NCI-H2196 treated with DMSO at 0.1 percent for 48 hours (cell line): ENCODE results near the gene HMCN1.

Experiments used
- DNase-seq: peaks from one replicate; lab custom pipeline; 2025; ENCODE audit not compliant: unreplicated experiment; lab: John Stamatoyannopoulos, UW

The HMCN1 gene

DNA sequence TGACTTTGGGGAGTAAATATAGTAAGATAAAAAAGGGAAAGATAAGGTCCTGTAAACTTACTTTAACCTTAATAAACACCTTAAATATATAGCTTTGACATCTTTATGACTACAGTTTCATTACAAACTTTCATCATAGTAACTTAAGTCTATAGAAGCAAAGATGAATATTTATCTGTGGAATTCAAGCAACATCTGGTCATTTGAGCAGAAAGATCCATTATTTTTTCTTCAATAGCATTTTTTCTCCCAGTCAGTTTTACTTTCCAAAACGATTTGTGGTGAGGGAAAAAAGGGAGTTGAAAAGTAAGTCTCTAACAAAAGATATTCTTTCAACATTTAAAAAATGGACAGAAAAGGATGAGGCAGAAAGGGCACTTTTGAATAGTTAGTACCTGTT lies 69.0 kb downstream of the HMCN1 start:
- DNase-seq = no peak

DNA sequence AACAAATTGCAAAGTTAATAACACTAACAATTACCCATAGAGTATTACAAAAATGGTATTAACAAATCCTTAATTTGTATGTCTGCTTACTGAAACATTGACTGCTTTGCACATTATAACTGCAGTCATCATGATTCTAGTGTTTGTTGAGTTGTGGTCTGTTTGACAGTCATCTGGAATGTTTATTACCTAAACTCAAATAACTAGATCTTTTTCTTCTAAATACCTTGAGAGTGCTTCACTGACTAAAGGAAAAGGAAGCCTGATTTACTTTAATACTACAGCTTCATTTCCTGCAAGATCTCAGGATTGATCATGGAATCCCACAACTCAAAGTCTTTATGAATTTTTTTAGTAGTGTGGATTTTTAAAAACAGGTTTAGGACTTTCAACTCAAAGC lies 70.0 kb downstream of the HMCN1 start:
- no peak for DNase-seq

DNA sequence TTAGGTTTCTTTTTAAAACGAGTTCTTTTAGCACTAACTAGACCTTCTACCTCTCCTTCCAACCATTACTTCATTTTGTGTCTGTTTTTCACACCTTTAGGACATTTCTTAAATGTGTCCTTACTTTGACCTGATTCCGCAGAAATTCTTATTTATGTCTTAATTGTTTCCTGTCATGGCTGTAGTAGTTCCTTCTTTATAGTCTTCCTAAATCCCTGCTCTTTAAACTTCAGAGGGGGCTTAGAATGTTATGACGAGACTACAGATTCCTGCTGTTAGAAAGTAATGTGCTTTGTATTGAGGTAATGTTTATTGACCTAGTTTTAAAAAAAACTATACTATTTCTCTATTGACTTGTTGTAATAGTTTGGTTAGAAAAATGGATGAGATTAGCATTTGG lies 70.4 kb downstream of the HMCN1 start:
- DNase-seq = no peak

DNA sequence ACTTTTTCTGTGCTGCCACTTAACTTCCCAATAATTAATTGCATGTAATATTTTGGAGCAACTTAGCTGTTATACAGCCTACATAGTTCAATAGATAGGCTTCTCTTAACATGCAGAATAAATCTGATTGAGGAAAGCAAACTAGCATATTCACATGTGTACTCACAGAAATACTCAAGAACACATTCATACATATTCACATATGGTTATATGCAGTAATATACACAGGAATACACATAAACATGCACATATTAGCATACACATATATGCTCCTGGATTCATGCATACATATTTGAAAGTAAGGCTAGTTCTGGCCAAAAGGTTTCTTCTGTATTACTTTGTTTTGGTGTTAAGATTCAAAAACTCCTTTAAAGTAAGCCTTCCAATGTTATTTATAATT lies 73.1 kb downstream of the HMCN1 start:
- DNase-seq = no peak

DNA sequence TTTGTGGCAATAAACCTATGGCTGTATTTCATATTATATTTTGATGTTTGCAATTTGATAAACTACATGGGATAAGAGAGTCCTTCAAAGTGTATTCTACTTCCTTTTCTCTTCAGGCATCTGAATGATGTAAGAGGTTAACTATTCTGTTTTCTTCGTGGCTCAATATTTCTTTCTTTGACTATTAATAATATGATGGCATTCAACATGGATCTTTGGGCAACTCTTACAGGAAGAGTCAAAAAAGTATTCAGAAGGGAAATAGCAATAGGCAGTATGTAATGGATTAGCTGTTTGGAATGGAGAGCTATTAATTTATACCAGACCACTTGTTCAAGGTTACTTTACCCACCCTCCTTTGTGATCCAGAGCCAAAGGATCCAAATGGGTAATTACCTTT lies 74.4 kb downstream of the HMCN1 start:
- no peak for DNase-seq

DNA sequence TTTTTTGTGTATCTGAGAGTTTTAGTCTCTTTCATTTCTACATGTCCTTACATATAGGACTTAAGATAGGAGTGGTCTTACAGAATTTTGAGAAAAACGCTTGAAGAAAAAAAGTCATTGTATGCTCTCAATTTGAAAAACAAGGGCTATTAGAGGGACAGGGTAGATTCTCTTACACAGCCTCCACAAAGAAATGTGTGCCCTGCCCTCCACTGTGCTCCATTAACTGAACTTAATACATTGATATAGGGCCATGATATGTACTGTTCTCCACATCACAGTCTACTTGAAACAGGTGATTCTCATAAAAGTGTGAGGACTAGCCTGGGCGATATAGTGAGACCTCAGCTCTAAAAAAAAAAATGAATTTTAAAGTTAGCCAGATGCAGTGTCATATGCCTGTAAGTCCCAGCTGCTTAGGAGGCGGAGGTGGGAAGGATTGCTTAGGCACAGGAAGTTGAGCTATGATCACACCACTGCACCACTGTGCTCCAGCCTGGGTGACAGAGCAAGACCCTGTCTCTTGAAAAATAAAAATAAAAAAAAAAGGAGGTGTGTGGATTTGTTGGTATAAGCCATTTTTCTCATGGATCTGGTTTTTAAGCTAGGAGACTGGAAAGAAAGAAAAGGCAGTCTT lies 77.0 kb downstream of the HMCN1 start:
- no peak for DNase-seq

DNA sequence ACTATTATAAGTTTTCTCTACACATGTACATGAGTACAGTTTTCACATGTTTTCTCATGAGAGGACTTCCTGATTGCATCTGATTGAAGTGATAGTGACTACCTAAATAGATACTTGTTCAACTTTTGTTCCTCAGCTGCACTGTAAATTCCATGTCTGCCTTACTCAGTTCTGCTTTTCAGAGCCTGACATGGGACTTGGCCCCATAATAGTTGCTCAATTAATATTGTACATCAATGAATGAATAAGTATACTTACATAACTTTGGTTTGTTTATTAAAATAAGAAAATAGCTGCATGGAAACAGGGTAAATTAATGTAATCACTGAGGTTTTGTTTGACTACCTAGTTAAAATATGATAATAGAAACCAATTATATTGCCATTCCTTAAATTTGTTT lies 78.7 kb downstream of the HMCN1 start:
- no peak for DNase-seq

DNA sequence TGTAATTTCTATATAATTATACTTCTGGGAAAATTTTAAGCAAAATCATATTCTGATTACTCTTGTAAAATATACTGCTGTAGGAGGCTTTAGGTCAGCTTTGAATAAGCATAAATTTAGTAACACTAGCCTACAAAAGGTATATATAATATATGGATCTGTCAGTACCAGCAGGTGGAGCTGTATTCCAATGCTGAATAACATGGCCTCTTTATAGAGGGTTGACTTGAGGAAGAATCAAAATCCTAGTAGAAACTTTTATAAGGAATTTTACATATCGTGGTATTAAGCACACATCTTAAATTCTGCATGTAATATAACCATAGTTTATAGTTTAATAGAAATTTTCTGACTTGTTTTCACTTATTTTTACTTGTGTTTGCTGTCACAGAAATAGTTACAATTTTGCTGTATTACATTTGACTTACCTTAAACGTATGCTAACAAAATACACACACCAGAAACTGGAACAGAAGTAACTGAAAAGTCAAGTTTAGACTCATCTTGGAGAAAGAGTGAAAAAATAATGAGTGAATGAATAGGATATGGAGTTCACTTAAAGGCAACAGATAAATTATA lies 79.3 kb downstream of the HMCN1 start:
- no peak for DNase-seq

DNA sequence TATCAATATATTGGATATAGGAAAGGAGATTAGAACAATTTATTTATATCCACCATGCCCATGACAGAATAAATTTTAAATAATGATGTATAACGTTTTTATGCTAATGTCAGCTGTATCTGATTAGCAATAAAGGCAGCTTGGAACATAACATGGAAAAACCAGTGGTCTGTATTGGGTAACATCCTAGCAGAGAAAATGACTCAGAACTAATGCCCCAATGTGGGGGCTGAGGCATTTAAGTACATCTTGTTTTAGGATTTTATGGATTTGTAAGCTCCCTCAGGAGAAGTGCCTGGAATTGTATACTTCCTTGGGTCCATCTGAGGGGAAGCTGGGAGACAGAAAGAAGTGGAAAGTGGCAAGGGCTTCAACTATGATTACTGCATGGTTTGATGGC lies 82.3 kb downstream of the HMCN1 start:
- DNase-seq = no peak

DNA sequence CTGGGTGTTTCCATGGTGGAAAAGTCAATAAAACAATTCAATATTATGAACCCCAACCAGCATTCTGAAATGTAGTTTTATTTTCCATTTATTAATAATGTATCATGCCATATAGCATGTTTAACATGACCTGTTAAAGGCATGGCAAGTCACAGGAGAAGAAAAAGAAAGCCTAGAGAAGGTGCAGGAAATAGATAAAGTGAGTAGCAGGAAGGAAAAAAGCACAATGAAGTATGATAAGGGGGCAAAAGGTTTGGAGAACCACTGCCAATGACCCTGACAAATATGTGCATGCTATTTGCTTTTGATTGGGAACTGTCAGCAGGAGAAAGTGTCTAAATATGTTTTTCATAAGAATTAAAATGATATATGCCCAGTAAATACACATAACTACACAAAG lies 85.6 kb downstream of the HMCN1 start:
- no peak for DNase-seq

DNA sequence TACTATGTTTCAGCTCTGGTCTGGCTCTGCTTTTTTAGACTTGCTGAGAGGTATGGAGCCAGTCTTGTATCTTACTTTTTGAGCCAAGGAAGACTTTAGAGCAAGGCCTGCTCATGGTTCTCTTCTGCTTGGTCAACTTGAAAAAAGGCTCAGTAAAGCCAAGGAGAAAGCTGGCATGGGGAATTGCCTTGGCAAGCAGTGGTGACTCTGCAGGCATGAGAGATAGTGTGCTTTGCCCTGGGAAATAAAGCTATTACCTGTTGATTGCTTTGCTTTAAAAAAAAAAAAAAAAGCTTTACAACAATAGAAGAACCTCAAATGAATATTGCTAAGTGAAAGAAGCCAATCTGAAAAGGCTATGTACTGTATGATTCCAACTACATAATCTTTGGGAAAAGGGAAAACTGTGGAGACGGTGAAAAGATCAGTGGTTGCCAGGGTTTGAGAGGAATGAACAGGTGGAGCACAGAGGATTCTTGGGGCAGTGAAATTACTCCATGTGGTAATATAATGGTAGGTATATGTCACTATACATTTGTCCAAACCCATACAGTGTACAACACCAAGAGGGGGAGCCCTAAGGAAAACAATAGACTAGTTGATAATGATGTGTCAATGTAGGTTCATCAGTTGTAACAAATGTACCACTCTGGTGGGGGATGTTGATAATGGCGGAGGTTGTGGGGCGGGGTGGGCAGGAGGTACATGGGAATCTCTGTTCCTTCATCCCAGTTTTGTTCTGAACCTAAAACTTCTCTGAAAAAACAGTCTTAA lies 87.6 kb downstream of the HMCN1 start:
- DNase-seq = no peak

DNA sequence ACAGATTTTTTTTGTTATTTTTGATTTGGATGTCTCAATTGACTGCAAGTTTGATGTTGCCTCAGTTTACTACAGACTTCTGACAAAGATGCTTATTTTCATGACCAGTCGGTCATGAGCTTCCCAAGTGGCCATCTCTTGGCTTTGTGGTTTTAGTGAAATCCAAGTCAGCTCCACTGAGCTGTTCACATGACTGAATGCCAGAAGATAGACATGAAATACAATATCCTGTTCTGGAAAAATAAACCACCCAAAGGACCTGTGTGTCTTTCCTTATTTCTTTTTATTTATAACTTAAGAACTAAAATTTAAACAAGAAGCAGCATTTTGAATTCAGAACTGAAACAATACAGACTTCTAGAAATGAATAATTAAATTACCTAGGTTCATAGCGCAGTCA lies 89.3 kb downstream of the HMCN1 start:
- no peak for DNase-seq

DNA sequence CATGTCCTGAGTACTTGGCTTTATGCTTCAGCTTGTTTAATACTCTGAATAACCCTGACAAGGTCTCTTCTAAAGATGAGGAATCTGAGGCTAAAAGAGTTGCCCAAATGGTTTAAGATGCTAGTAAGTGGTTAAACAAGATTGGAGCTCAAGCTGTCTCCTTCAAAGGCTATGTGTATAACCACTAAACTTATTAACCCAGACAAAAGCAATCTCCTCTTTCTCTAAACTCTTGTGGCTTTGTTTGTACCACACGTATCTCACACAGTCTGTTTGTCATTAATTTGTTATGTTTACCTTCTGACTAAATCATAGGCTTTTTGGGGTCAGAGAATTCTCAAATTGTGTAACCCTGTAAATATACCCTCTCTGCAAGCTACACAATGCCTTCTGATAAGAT lies 89.9 kb downstream of the HMCN1 start:
- no peak for DNase-seq

DNA sequence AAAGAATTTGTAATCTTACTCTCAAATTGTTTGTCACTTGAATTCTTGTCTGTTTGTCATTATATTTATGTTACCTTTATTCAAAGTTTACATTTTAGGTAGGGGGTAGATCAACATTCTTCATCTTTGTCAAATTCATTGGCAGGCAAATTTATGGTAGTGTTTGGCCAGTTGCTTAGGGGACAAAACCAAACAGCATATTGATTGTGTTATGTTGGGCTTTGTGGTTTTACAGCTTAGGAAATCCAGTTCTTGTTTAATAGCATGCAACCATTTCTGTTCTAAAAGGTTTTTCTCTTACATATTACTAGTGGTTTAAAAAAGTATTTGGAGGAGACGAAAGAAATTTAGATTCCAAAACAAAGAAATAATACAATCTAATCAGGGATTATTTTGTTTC lies 91.4 kb downstream of the HMCN1 start:
- DNase-seq = no peak

DNA sequence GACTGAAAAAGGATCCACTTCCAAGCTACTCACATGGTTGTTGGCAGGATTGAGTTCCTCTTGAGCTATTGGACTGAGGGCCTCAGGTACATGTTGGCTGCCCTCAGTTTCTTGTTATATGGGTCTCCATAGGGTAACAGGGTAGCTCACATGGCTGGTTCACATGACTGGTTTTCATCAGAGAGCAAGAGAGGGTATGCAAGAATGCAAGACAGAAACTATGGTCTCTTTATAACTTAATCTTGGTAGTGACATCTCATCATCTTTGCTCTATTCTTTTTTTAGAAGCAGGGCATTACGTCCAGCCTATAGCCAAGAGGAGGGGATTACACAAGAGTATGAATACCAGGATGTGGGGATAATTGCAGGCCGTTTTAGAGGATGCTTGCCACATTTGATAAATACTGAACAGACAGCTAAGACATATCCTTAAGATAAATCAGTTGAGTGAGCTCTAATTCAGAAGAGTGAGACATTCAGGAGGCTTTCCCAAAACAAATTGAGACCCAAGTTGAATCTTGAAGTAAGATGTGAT lies 100.2 kb downstream of the HMCN1 start:
- DNase-seq = no peak

DNA sequence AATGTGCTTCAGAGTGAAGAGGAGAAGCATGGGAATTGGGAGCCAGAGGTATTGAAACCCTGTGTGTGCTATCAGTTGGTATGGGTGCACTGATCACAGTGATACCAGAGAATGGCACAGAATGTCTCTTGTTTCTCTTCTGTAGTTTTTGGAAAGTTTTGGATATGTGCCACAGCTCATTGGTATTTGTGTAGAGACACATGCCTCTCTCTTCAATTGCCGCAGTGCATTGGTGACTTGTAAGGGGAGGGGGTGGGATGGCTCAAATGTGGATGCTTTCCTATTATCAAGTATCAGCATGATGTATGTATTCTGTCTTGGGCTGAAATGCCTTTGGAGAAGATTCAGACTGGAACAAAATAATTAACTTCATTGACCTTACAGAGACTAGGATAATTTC lies 101.0 kb downstream of the HMCN1 start:
- DNase-seq = no peak

DNA sequence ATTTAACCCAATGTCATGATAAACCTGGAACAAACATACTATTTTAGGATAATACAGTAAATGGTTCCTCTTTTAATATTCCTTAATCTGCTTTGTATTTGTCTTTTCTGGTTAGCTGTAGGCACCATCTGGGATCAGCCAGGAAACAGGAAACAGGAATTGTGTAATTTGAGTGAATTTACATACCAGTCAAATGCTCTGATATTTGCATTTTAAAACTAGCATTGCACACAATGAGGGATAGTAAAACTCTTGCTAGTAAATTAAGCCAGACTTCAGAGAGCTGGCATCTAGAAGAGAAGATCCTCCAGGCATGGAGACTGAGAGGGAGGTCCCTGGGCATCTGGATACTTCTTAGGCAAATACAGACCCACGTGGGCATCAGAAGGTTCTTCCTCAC lies 103.5 kb downstream of the HMCN1 start:
- no peak for DNase-seq

DNA sequence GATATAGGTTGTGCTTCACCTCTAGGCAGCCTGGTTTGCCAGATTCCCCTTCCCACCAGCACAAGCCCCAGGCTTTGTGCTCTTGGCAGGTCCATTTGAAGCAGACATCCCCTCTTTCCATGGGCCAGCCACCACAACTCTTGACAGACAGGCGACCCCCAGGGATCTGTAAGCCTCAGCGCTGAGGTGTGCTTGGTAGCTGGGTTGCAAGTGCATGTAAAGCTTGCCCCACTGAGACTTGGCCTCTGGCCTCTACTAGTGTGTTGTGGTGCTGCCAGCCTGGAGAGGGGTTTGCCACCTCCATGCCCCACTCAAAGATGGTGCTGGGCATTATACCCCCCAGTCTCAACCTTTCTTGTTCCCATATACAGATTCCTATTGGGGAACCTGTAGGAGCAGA lies 103.9 kb downstream of the HMCN1 start:
- no peak for DNase-seq

DNA sequence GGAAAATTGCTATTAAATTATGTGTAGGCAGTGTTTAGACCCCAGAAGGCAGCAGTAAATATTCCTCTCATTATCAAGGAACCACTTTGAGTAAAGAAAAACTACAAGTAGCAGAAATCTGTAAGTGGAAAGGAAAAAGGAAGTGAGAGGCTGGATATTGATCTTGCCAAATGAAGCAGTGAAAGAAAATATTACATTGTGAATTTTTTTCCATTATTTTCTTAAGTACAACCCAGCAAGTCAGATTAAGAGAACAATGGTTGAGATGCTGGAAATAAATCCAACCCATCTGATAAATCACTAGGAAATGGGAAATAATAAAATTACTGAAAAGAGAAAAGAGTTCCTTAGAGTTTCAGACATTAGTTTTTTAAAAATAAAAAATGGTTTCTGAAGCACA lies 106.7 kb downstream of the HMCN1 start:
- DNase-seq = no peak

DNA sequence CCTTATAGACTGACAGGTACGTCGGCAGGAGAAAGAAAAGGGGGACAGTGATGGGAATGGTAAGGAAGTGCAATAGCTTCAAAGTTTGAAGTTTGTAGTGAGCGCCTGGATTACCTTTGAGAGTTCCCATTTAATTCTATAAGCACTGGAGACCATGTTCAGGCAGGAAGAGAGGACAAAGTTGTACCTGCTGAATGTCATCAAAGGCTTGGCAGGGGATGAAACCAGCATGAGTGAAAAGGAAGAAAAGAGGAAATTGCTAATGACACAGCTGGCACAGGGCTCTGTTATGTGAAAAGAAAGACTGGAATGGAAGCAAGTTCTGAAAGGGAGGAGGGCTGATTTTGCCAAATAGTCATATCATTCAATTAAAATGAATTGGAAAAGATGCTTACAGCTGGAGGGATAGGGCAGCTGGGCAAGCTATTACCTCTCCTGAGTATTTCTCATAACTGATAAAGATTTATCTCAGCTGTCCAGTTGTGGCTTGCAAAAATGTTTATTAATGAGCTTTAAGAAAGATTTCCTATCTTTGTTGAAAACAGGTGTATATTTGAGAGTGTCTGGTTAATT lies 109.2 kb downstream of the HMCN1 start:
- no peak for DNase-seq

DNA sequence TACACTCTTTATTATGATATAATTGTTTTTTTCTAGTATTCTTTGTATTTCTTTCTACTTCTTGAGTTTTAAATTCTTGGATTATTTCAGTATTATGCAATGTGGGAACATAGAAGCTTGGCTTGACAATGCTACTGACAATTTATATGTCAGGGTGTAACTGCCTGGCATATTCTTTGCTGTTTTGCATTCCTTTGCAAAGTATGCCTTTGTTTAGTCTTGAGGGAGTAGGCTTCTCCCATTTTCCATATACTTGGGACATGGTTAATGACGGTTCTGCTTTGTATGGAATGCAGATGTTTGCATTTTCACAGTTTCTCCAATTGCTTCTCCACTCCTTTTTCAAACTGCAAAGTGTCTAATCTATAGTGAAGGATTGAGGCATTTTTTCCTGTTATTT lies 109.8 kb downstream of the HMCN1 start:
- DNase-seq = no peak
